Measurements from ENCODE around the gene FILIP1.

DNA sequence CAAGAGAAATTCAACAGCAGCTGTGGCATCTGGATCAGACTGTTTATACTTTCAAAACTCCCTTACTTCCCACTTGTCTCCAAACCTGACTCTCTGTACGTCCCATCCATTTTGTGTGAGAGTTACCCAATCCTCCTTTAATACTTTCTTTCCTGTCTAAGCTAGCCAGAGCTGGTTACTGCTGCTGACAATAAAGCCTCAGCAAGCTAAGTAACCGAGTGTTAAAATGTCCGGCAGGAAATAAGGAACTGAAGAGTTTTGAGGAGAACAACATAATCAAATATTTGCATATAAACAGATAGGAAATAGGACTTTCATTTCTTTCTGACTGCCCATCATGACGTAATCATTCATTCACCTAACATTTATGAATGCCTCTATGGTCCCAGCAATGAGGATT is 220.6 kb downstream of the FILIP1 start:
- TF ChIP-seq POLR2A (IDR thresholded peaks at IDR 0.05), result no peak
- TF ChIP-seq, protein P1, sequence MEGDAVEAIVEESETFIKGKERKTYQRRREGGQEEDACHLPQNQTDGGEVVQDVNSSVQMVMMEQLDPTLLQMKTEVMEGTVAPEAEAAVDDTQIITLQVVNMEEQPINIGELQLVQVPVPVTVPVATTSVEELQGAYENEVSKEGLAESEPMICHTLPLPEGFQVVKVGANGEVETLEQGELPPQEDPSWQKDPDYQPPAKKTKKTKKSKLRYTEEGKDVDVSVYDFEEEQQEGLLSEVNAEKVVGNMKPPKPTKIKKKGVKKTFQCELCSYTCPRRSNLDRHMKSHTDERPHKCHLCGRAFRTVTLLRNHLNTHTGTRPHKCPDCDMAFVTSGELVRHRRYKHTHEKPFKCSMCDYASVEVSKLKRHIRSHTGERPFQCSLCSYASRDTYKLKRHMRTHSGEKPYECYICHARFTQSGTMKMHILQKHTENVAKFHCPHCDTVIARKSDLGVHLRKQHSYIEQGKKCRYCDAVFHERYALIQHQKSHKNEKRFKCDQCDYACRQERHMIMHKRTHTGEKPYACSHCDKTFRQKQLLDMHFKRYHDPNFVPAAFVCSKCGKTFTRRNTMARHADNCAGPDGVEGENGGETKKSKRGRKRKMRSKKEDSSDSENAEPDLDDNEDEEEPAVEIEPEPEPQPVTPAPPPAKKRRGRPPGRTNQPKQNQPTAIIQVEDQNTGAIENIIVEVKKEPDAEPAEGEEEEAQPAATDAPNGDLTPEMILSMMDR (IDR thresholded peaks at IDR 0.05), result no peak
- TF ChIP-seq POLR2AphosphoS5 (IDR thresholded peaks at IDR 0.05; ENCODE audit: insufficient read depth in 1 of 2, low read depth in 1 of 2), result no peak
